PFSK-1 (cell line): ENCODE data around the gene PNMA6E.

Experiments
- POLR2AphosphoS5 ChIP-seq: IDR thresholded peaks from 2 replicates; pipeline ENCODE4 v1.6.1; 2012; ENCODE audit warnings: low read depth, mild to moderate bottlenecking, control low read depth, low read length, moderate library complexity
- REST ChIP-seq, 2 experiments: IDR thresholded peaks; 2 replicates each; pipeline versions ENCODE4 v1.6.1 to v1.8.0; 2011 to 2012; ENCODE audit warnings: low read depth in 2 of 2, low read length in 2 of 2, control low read depth in 1 of 2, inconsistent platforms in 1 of 2, mild to moderate bottlenecking in 1 of 2, moderate library complexity in 1 of 2; ENCODE audit not compliant: insufficient read depth in 1 of 2
- SIN3A ChIP-seq: IDR thresholded peaks from 2 replicates; pipeline ENCODE4 v1.6.1; 2012; ENCODE audit warnings: mild to moderate bottlenecking, low read length, moderate library complexity, borderline replicate concordance; ENCODE audit not compliant: insufficient read depth

GRCh38 chrX:153411255-153411987, 10.3 kb upstream of the PNMA6E start, which contains the start of gene ZFP92:
- TF ChIP-seq POLR2AphosphoS5 (no peak), REST (IDR thresholded peaks at IDR 0.05; ENCODE audit: insufficient read depth in 1 of 2, low read depth in 2 of 2, low read length in 2 of 2) (no peak), SIN3A (no peak)
